ENCODE data around the gene RARS1. TPM values are rescaled to one million over a fixed set of nuclear protein-coding genes. Genes with fewer than 3 reads are reported as not detected.

Gene RARS1
- total and polyA plus RNA-seq, 12 donors = 36.6 to 114 (median 64.4) TPM

- peak in 2 of 7 donors; percentile 19 to 20 for DNase-seq
- 21 to 51% (median 36%) methylated on average over 1 of the region's 1 CpG for WGBS, 4 donors
- peak overlapping the region in 1 of 5 donors; percentile 23 for H3K27ac ChIP-seq
- no peaks in the 10 kb centered on the region for H3K27me3 ChIP-seq
- no peak for TF ChIP-seq CTCF (IDR thresholded peaks at IDR 0.05)
- TF ChIP-seq POLR2A (IDR thresholded peaks at IDR 0.05) = no peak
- H3K9me3 ChIP-seq (replicated peaks in 1 of 3) = no peaks in the 10 kb centered on the region
- H3K36me3 ChIP-seq (replicated peaks in 1 of 2) = peaks cover 0 to 21% of the 10 kb centered on the region in 2 donors
- H3K4me3 ChIP-seq = no peak overlapping the region
- H3K4me1 ChIP-seq (replicated peaks in 1 of 2) = peaks cover 0 to 6% of the 10 kb centered on the region in 2 donors
- intact Hi-C loops (cut with DNase I) = no loop called here
Measured at GRCh38 chr5:168552146-168552545, 65.9 kb downstream of the RARS1 start.

- H3K4me1 ChIP-seq (replicated peaks in 1 of 2) = peaks cover 0 to 6% of the 10 kb centered on the region in 2 donors
Measured at GRCh38 chr5:168553377-168554130, 67.3 kb downstream of the RARS1 start.

GRCh38 chr5:168557389-168557788, 71.1 kb downstream of the RARS1 start:
- DNase-seq = no peak
- intact Hi-C loops (cut with DNase I) = no loop called here
- TF ChIP-seq CTCF (IDR thresholded peaks at IDR 0.05) (no peak), POLR2A (IDR thresholded peaks at IDR 0.05) (no peak)
- Histone ChIP-seq H3K9me3 (replicated peaks in 1 of 3) (no peaks in the 10 kb centered on the region), H3K27ac (no peak overlapping the region), H3K4me1 (replicated peaks in 1 of 2) (peaks cover 6 to 11% of the 10 kb centered on the region in 2 donors), H3K27me3 (no peaks in the 10 kb centered on the region), H3K36me3 (replicated peaks in 1 of 2) (peaks cover 0 to 53% of the 10 kb centered on the region in 2 donors), H3K4me3 (no peak overlapping the region)
- WGBS, 4 donors = 95 to 100% (median 97%) methylated on average over 2 of the region's 2 CpGs

More at GRCh38 chr5:168553377-168554130, 67.3 kb downstream of the RARS1 start:
- intact Hi-C loops (cut with DNase I) = no loop called here
- H3K27me3 ChIP-seq = no peaks in the 10 kb centered on the region
- WGBS, 4 donors = 88 to 92% (median 89%) methylated on average over 2 of the region's 2 CpGs
- no peak for DNase-seq
- no peak for TF ChIP-seq POLR2A (IDR thresholded peaks at IDR 0.05)
- TF ChIP-seq CTCF (IDR thresholded peaks at IDR 0.05) = no peak
- H3K27ac ChIP-seq = no peak overlapping the region
- no peak overlapping the region for H3K4me3 ChIP-seq
- no peaks in the 10 kb centered on the region for H3K9me3 ChIP-seq (replicated peaks in 1 of 3)
- peaks cover 0 to 35% of the 10 kb centered on the region in 2 donors for H3K36me3 ChIP-seq (replicated peaks in 1 of 2)

- Histone ChIP-seq H3K27me3 (no peaks in the 10 kb centered on the region), H3K36me3 (replicated peaks in 1 of 2) (peaks cover 0 to 42% of the 10 kb centered on the region in 2 donors), H3K27ac (peak overlapping the region in 1 of 5 donors; percentile 4), H3K4me1 (replicated peaks in 1 of 2) (peaks cover 16 to 35% of the 10 kb centered on the region in 2 donors), H3K9me3 (replicated peaks in 1 of 3) (no peaks in the 10 kb centered on the region), H3K4me3 (no peak overlapping the region)
- 60 to 72% (median 68%) methylated on average over 2 of the region's 2 CpGs for WGBS, 4 donors
- intact Hi-C loops (cut with DNase I) = loop anchor here in 1 of 2 donors (10.0 kb wide), 1 partner anchor 67 kb away; no protein-coding TSS in a partner anchor
- TF ChIP-seq CTCF (IDR thresholded peaks at IDR 0.05) (no peak), POLR2A (IDR thresholded peaks at IDR 0.05) (no peak)
- no peak for DNase-seq
Measured at GRCh38 chr5:168562279-168562678, 76.0 kb downstream of the RARS1 start.
